Tibial nerve (tissue), 3 donors: ENCODE results near the gene INPP4A.

Experiments
- CTCF ChIP-seq, 5 experiments: fragments of 200-600 bp in 3 of 5; fragments of 450-650 bp in 2 of 5; sonication (generic) in 3 of 5; IDR thresholded peaks; one replicate each; pipeline ENCODE4 v1.5.1; 2016 to 2019; ENCODE audit warnings: antibody characterized with exemption in 5 of 5, mild to moderate bottlenecking in 3 of 5, moderate library complexity in 2 of 5
- POLR2A ChIP-seq, 2 donors: fragments of 450-650 bp; IDR thresholded peaks; one replicate each; pipeline ENCODE4 v1.6.1; 2017; ENCODE audit warnings: antibody characterized with exemption in 2 of 2, mild to moderate bottlenecking in 2 of 2, moderate library complexity in 2 of 2

GRCh38 chr2:98477036-98477435 lies 32.4 kb downstream of the INPP4A start:
- no peak for TF ChIP-seq CTCF (IDR thresholded peaks at IDR 0.05)
- no peak for TF ChIP-seq POLR2A (IDR thresholded peaks at IDR 0.05)
